OCI-LY7 (cell line): ENCODE results near the gene ARHGAP42. TPM values are rescaled to one million over a fixed set of nuclear protein-coding genes. Genes with fewer than 3 reads are reported as not detected.
A peak's percentile ranks its signal among the peaks of the same experiment; 100 is the strongest.

Experiments used
- BruUV-seq: library from RNA; stranded (reverse); fragments of 400-500 nt; replicated peaks from 2 replicates; lab custom pipeline; 2021; lab: Mats Ljungman, UMichigan
- CTCF ChIA-PET: fragments of 300-600 bp; sonication (Branson Sonifier 250); formaldehyde crosslinking; loops from one replicate; lab custom pipeline; 2022; ENCODE audit warnings: antibody characterized with exemption; ENCODE audit not compliant: unreplicated experiment; lab: Charles Lee
- POLR2A ChIA-PET: fragments of 300-600 bp; sonication (Branson Sonifier 250); formaldehyde crosslinking; loops from one replicate; lab custom pipeline; 2022; ENCODE audit warnings: antibody characterized with exemption; lab: Charles Lee
- DNase-seq: peaks from one replicate; pipeline ENCODE4 v3.0.0-alpha.2; 2015; ENCODE audit warnings: low spot score
- H2AFZ ChIP-seq: fragments of 200-600 bp; sonication (generic), shearing (Covaris generic); 2 replicates; pipeline ENCODE4 v1.6.1; 2014; ENCODE audit warnings: mild to moderate bottlenecking, antibody characterized with exemption, low read length, moderate library complexity
- H3K27ac ChIP-seq: fragments of 200-600 bp; sonication (generic); 2 replicates; pipeline ENCODE4 v1.5.1; 2014; ENCODE audit warnings: mixed run types, low read depth, mild to moderate bottlenecking, moderate library complexity, low read length, inconsistent platforms; ENCODE audit not compliant: poor library complexity, severe bottlenecking
- H3K36me3 ChIP-seq: fragments of 200-600 bp; sonication (generic); 2 replicates; pipeline ENCODE4 v1.6.1; 2014; ENCODE audit warnings: mild to moderate bottlenecking, antibody characterized with exemption, low read length, moderate library complexity, mixed read lengths; ENCODE audit not compliant: insufficient read depth
- H3K4me1 ChIP-seq: fragments of 200-600 bp; sonication (generic); 2 replicates; pipeline ENCODE4 v1.5.1; 2014; ENCODE audit warnings: mild to moderate bottlenecking, low read length; ENCODE audit not compliant: insufficient read depth, poor library complexity, severe bottlenecking
- H3K4me2 ChIP-seq: fragments of 200-600 bp; sonication (generic); 2 replicates; pipeline ENCODE4 v1.6.1; 2014; ENCODE audit warnings: mild to moderate bottlenecking, low read length
- H3K4me3 ChIP-seq: fragments of 200-600 bp; sonication (generic); 2 replicates; pipeline ENCODE4 v1.5.1; 2014; ENCODE audit warnings: mild to moderate bottlenecking, low read depth, low read length; ENCODE audit not compliant: poor library complexity, severe bottlenecking
- H3K79me2 ChIP-seq: fragments of 200-600 bp; sonication (generic); 2 replicates; pipeline ENCODE4 v1.6.1; 2016; ENCODE audit warnings: low read depth, mild to moderate bottlenecking, low read length, moderate library complexity, mixed read lengths; ENCODE audit not compliant: insufficient read depth
- H3K9me2 ChIP-seq: fragments of 200-600 bp; sonication (generic); 2 replicates; pipeline ENCODE4 v1.6.1; 2016; ENCODE audit warnings: mild to moderate bottlenecking, low read length, mixed read lengths; ENCODE audit not compliant: insufficient read depth
- H3K9me3 ChIP-seq: fragments of 200-600 bp; sonication (generic); 2 replicates; pipeline ENCODE4 v1.6.1; 2014; ENCODE audit warnings: mild to moderate bottlenecking, mixed run types, low read length, mixed read lengths
- H4K20me1 ChIP-seq: fragments of 200-600 bp; sonication (generic); 2 replicates; pipeline ENCODE4 v1.6.1; 2014; ENCODE audit warnings: mild to moderate bottlenecking, antibody characterized with exemption, low read length, moderate library complexity, mixed read lengths; ENCODE audit not compliant: insufficient read depth
- CTCF ChIP-seq: fragments of 200-600 bp; sonication (generic); conservative IDR thresholded peaks from 2 replicates; pipeline ENCODE4 v1.5.1; 2014; ENCODE audit warnings: mild to moderate bottlenecking, antibody characterized with exemption, low read length, moderate library complexity, mixed read lengths
- EZH2phosphoT487 ChIP-seq: fragments of 200-600 bp; sonication (generic); IDR thresholded peaks from 2 replicates; pipeline ENCODE4 v1.6.1; 2018; ENCODE audit warnings: low read depth, borderline replicate concordance, mild to moderate bottlenecking, mixed run types, antibody characterized with exemption, low read length, moderate library complexity, mixed read lengths
- intact Hi-C: fragments of 100-400 bp; cut with micrococcal nuclease; formaldehyde crosslinking; loops from one replicate; pipeline ENCODE4 v1.10.0; 2022; ENCODE audit not compliant: unreplicated experiment
- total RNA-seq, 2 experiments: library from RNA; depleted of rRNA in 1 of 2; stranded (reverse); fragments of >200 nt in 1 of 2; shearing (Covaris generic) in 1 of 2; gene quantifications; 2 replicates each; pipeline ENCODE4 v1.2.3, GENCODE V29; 2014 to 2022

The ARHGAP42 gene
- total RNA-seq, 2 experiments from 2014 or later: not detected

- TF ChIP-seq EZH2phosphoT487 (no peak), CTCF (no peak; the same call in 1 of the 2 replicates)
- H4K20me1 ChIP-seq: no peaks in the 10 kb centered on the region
- POLR2A ChIA-PET: interaction anchor here (1.5 kb wide), 1 partner anchor 16 kb away, joined by 5 read pairs; no protein-coding TSS in a partner anchor
- intact Hi-C loops: no loop called here
- H2AFZ ChIP-seq: no peak overlapping the region
- BruUV-seq: no TSS peak
- H3K4me3 ChIP-seq: no peak overlapping the region
- no peaks in the 10 kb centered on the region for H3K9me2 ChIP-seq
- no peaks in the 10 kb centered on the region for H3K9me3 ChIP-seq
- no peaks in the 10 kb centered on the region for H3K79me2 ChIP-seq
- CTCF ChIA-PET: no interaction called here
- no peak overlapping the region for H3K4me2 ChIP-seq
- no peaks in the 10 kb centered on the region for H3K4me1 ChIP-seq
- no peaks in the 10 kb centered on the region for H3K36me3 ChIP-seq
- no peak overlapping the region for H3K27ac ChIP-seq
- DNase-seq: peak; percentile 1
These were observed 141.0 kb downstream of the ARHGAP42 start for GRCh38 chr11:100827934-100828661.

- ChIA-PET CTCF (no interaction called here), POLR2A (interaction anchor here (1.3 to 2.0 kb wide), 3 partner anchors 10 to 95 kb away, joined by 3 to 5 read pairs (median 5); no protein-coding TSS in a partner anchor)
- BruUV-seq: no TSS peak
These were observed 143.2 kb downstream of the ARHGAP42 start for GRCh38 chr11:100830274-100830673.

More at GRCh38 chr11:100830274-100830673, 143.2 kb downstream of the ARHGAP42 start:
- Histone ChIP-seq H3K9me2 (no peaks in the 10 kb centered on the region), H3K9me3 (no peaks in the 10 kb centered on the region), H3K79me2 (no peaks in the 10 kb centered on the region), H3K4me1 (no peaks in the 10 kb centered on the region), H3K36me3 (no peaks in the 10 kb centered on the region), H2AFZ (no peak overlapping the region), H3K4me3 (no peak overlapping the region), H3K27ac (no peak overlapping the region), H4K20me1 (no peaks in the 10 kb centered on the region), H3K4me2 (no peak overlapping the region)
- DNase-seq: no peak
- TF ChIP-seq EZH2phosphoT487: no peak
- TF ChIP-seq CTCF: no peak
- intact Hi-C loops: no loop called here
